Measurements from ENCODE around the gene DOK4. TPM values are rescaled to one million over a fixed set of nuclear protein-coding genes. Genes with fewer than 3 reads are reported as not detected.
A peak's percentile ranks its signal among the peaks of the same experiment; 100 is the strongest.

Gene DOK4
- total RNA-seq, 1 experiment from 2014 or later, result 14.4 TPM

DNA sequence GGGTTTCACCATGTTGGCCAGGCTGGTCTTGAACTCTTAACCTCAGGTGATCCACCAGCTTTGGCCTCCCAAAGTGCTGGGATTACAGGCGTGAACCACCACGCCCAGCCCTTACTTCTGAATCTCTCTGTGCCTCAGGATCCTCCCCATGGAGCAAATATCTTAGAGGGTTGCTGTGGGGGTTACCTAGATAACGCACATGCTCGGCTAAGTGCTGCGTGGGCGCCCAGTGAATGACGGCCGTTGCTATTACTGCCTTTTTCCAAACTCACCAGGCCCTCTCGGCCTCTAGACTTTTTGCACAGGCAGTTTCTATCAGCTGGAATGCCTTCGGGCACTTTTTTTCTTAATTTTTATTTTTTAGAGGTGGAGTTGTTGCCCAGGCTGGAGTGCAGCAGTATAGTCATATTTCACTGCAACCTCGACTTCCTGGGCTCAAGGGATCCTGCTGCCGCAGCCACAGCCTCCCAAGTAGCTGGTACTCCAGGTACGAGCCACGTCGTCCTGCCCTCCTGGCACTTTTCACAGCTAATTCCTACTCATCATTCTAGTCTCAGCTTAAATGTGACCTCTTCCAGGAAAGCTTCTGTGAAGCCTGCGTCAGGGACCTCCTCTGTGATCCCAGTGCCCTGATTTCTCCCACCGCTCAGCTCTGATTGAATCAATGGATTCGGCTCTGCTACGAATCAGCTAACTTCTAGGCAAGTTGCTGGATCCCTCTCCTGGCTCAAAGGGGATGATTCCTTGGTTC, 41.5 kb upstream of the DOK4 start:
- ChIA-PET RAD21 (ENCODE audit: low non-redundant PET in 1 of 2, low total read pairs in 2 of 2, uncharacterized antibody in 2 of 2, unreplicated experiment in 2 of 2) (interaction anchor here in 1 of 2 experiments (0.7 kb wide), 1 partner anchor 81 kb away, joined by 3 read pairs; the partner anchor contains the start of genes CIAPIN1 and COQ9), CTCF (interaction anchor here (0.6 to 1.7 kb wide), 3 partner anchors 8 to 105 kb away, joined by 3 to 7 read pairs (median 3); no protein-coding TSS in a partner anchor), POLR2A (interaction anchor here (0.5 kb wide), 1 partner anchor 38 kb away, joined by 3 read pairs; no protein-coding TSS in a partner anchor)
- DNase-seq (ENCODE audit: low read depth, low spot score), result no peak
- H3K79me2 ChIP-seq (ENCODE audit: insufficient read depth, low read length), result peaks cover 12% of the 10 kb centered on the region; the same call in 1 of the 2 replicates
- no peak for ATAC-seq
- H3K4me1 ChIP-seq (ENCODE audit: control insufficient read depth in 1 of 2, insufficient read depth in 2 of 2, low read length in 2 of 2), result peaks cover 6 to 34% of the 10 kb centered on the region in 2 experiments; a peak in 3 of 4 replicates
- TF ChIP-seq ELF1 (IDR thresholded peaks at IDR 0.05; ENCODE audit: borderline replicate concordance, low read depth), result no peak
- no peak overlapping the region for H2AFZ ChIP-seq (ENCODE audit: low read depth, low read length, poor library complexity, severe bottlenecking)
- TSS peak; percentile 37 for BruUV-seq (replicated peaks)
- H4K20me1 ChIP-seq (ENCODE audit: insufficient read depth), result no peaks in the 10 kb centered on the region
- no peaks in the 10 kb centered on the region for H3K9me2 ChIP-seq (ENCODE audit: insufficient read depth)
- no peaks in the 10 kb centered on the region for H3K27me3 ChIP-seq (ENCODE audit: insufficient read depth, low read length)
- intact Hi-C loops (cut with micrococcal nuclease), result no loop called here
- peaks cover 0 to 4% of the 10 kb centered on the region in 2 experiments; a peak in 1 of 4 replicates for H3K36me3 ChIP-seq (ENCODE audit: control insufficient read depth in 1 of 2, insufficient read depth in 2 of 2, low read length in 2 of 2)
- peak overlapping the region; percentile 19 to 64 for H3K4me3 ChIP-seq (replicated peaks in 1 of 2; ENCODE audit: low read depth in 1 of 2, low read length in 2 of 2)
- H3K9me3 ChIP-seq (ENCODE audit: control insufficient read depth in 1 of 2, insufficient read depth in 1 of 2, low read depth in 1 of 2, low read length in 2 of 2), result no peaks in the 10 kb centered on the region
- peak overlapping the region; percentile 77 for H3K4me2 ChIP-seq (ENCODE audit: low read length)
- peak overlapping the region; percentile 62 for H3K9ac ChIP-seq (ENCODE audit: low read length)
- peak overlapping the region; percentile 82 for H3K27ac ChIP-seq (ENCODE audit: low read depth, low read length)

DNA sequence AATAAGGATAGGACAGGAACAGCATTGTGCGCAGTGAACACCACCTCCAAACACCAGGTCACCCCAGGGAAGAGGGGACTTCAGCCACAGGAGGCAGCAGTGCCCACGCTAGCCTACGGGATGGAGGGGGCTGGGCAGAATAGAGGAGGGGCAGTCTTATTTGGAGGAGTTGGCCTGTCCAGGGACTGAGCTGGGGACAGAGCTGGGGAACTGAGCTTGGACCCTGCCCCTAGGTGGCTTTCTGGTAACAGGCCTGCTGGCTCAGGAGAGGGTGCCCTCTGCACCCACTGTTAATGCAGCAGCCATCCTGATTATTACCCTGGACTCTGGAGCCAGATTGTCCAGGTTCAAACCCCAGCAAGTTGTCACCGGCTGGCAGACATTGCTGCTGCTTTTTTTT, 40.7 kb upstream of the DOK4 start:
- ATAC-seq, result no peak
- intact Hi-C loops (cut with micrococcal nuclease), result no loop called here
- no peaks in the 10 kb centered on the region for H3K27me3 ChIP-seq (ENCODE audit: insufficient read depth, low read length)
- RAD21 ChIA-PET (ENCODE audit: low non-redundant PET in 1 of 2, low total read pairs in 2 of 2, uncharacterized antibody in 2 of 2, unreplicated experiment in 2 of 2), result no interaction called here
- no peaks in the 10 kb centered on the region for H4K20me1 ChIP-seq (ENCODE audit: insufficient read depth)
- CTCF ChIA-PET, result interaction anchor here (0.6 to 1.7 kb wide), 2 partner anchors 7 to 73 kb away, joined by 3 to 7 read pairs; no protein-coding TSS in a partner anchor
- no peak for DNase-seq (ENCODE audit: low read depth, low spot score)
- H3K4me2 ChIP-seq (ENCODE audit: low read length), result no peak overlapping the region
- BruUV-seq (replicated peaks), result no TSS peak
- H3K9me2 ChIP-seq (ENCODE audit: insufficient read depth), result no peaks in the 10 kb centered on the region
- POLR2A ChIA-PET, result no interaction called here
- H3K36me3 ChIP-seq (ENCODE audit: control insufficient read depth in 1 of 2, insufficient read depth in 2 of 2, low read length in 2 of 2), result peaks cover 0 to 2% of the 10 kb centered on the region in 2 experiments; a peak in 1 of 4 replicates
- H3K9ac ChIP-seq (ENCODE audit: low read length), result no peak overlapping the region
- no peak overlapping the region for H3K27ac ChIP-seq (ENCODE audit: low read depth, low read length)
- no peak overlapping the region for H3K4me3 ChIP-seq (replicated peaks in 1 of 2; ENCODE audit: low read depth in 1 of 2, low read length in 2 of 2)
- H3K4me1 ChIP-seq (ENCODE audit: control insufficient read depth in 1 of 2, insufficient read depth in 2 of 2, low read length in 2 of 2), result peaks cover 6 to 34% of the 10 kb centered on the region in 2 experiments; a peak in 3 of 4 replicates
- H3K79me2 ChIP-seq (ENCODE audit: insufficient read depth, low read length), result peaks cover 6% of the 10 kb centered on the region; the same call in 1 of the 2 replicates
- no peak overlapping the region for H2AFZ ChIP-seq (ENCODE audit: low read depth, low read length, poor library complexity, severe bottlenecking)
- no peaks in the 10 kb centered on the region for H3K9me3 ChIP-seq (ENCODE audit: control insufficient read depth in 1 of 2, insufficient read depth in 1 of 2, low read depth in 1 of 2, low read length in 2 of 2)
- TF ChIP-seq, protein P1, sequence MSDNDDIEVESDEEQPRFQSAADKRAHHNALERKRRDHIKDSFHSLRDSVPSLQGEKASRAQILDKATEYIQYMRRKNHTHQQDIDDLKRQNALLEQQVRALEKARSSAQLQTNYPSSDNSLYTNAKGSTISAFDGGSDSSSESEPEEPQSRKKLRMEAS (IDR thresholded peaks at IDR 0.05), result no peak
- TF ChIP-seq SRF (IDR thresholded peaks at IDR 0.05; ENCODE audit: low read depth) (no peak), ELF1 (IDR thresholded peaks at IDR 0.05; ENCODE audit: borderline replicate concordance, low read depth) (no peak), EZH2phosphoT487 (IDR thresholded peaks at IDR 0.05; ENCODE audit: borderline replicate concordance) (no peak), CEBPB (IDR thresholded peaks at IDR 0.05; ENCODE audit: low read depth) (no peak), POLR2AphosphoS5 (IDR thresholded peaks at IDR 0.05; ENCODE audit: low read depth, low read length) (no peak), EZH2 (IDR thresholded peaks at IDR 0.05) (no peak), CBX3 (IDR thresholded peaks at IDR 0.05; ENCODE audit: low read depth) (no peak), YY1 (IDR thresholded peaks at IDR 0.05; ENCODE audit: extremely low read depth, insufficient replicate concordance, low read depth, low read length) (no peak), RAD21 (IDR thresholded peaks at IDR 0.05; ENCODE audit: low read depth) (no peak), SIN3A (IDR thresholded peaks at IDR 0.05; ENCODE audit: low read depth) (no peak), JUND (IDR thresholded peaks at IDR 0.05) (no peak)
- TF ChIP-seq, protein P2, sequence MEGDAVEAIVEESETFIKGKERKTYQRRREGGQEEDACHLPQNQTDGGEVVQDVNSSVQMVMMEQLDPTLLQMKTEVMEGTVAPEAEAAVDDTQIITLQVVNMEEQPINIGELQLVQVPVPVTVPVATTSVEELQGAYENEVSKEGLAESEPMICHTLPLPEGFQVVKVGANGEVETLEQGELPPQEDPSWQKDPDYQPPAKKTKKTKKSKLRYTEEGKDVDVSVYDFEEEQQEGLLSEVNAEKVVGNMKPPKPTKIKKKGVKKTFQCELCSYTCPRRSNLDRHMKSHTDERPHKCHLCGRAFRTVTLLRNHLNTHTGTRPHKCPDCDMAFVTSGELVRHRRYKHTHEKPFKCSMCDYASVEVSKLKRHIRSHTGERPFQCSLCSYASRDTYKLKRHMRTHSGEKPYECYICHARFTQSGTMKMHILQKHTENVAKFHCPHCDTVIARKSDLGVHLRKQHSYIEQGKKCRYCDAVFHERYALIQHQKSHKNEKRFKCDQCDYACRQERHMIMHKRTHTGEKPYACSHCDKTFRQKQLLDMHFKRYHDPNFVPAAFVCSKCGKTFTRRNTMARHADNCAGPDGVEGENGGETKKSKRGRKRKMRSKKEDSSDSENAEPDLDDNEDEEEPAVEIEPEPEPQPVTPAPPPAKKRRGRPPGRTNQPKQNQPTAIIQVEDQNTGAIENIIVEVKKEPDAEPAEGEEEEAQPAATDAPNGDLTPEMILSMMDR (IDR thresholded peaks at IDR 0.05 in 2 of 3, conservative IDR thresholded peaks at IDR 0.05 in 1 of 3; ENCODE audit: borderline replicate concordance in 1 of 3, insufficient read depth in 1 of 3, low read depth in 2 of 3, low read length in 2 of 3), result no peak
- TF ChIP-seq, protein P3, sequence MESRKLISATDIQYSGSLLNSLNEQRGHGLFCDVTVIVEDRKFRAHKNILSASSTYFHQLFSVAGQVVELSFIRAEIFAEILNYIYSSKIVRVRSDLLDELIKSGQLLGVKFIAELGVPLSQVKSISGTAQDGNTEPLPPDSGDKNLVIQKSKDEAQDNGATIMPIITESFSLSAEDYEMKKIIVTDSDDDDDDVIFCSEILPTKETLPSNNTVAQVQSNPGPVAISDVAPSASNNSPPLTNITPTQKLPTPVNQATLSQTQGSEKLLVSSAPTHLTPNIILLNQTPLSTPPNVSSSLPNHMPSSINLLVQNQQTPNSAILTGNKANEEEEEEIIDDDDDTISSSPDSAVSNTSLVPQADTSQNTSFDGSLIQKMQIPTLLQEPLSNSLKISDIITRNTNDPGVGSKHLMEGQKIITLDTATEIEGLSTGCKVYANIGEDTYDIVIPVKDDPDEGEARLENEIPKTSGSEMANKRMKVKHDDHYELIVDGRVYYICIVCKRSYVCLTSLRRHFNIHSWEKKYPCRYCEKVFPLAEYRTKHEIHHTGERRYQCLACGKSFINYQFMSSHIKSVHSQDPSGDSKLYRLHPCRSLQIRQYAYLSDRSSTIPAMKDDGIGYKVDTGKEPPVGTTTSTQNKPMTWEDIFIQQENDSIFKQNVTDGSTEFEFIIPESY (IDR thresholded peaks at IDR 0.05; ENCODE audit: extremely low read depth, insufficient replicate concordance, low read length), result no peak
- TF ChIP-seq, protein P4, sequence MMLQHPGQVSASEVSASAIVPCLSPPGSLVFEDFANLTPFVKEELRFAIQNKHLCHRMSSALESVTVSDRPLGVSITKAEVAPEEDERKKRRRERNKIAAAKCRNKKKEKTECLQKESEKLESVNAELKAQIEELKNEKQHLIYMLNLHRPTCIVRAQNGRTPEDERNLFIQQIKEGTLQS (IDR thresholded peaks at IDR 0.05), result no peak
